Osteoblast (primary cell): ENCODE data around the gene TMED3. TPM values are rescaled to one million over a fixed set of nuclear protein-coding genes. Genes with fewer than 3 reads are reported as not detected.

Source experiments
- DNase-seq: peaks from one replicate; pipeline ENCODE4 v3.0.0; 2011; ENCODE audit warnings: low spot score, mixed read lengths; ENCODE audit not compliant: insufficient read length; ENCODE audit errors: missing footprints
- H2AFZ ChIP-seq: 2 replicates; pipeline ENCODE4 v1.6.0; 2011; ENCODE audit warnings: mild to moderate bottlenecking, low read length
- H3K27ac ChIP-seq: 2 replicates; pipeline ENCODE4 v1.5.1; 2011; ENCODE audit warnings: mild to moderate bottlenecking, low read depth, low read length, moderate library complexity
- H3K27me3 ChIP-seq: 2 replicates; pipeline ENCODE4 v1.6.0; 2012; ENCODE audit warnings: mild to moderate bottlenecking, control low read depth, inconsistent platforms, low read length, moderate library complexity; ENCODE audit not compliant: insufficient read depth
- H3K36me3 ChIP-seq: 2 replicates; pipeline ENCODE4 v1.5.1; 2011; ENCODE audit warnings: mild to moderate bottlenecking, low read length, control low read depth, moderate library complexity; ENCODE audit not compliant: insufficient read depth
- H3K4me1 ChIP-seq: 2 replicates; pipeline ENCODE4 v1.5.1; 2011; ENCODE audit warnings: mild to moderate bottlenecking, low read length, control low read depth, moderate library complexity; ENCODE audit not compliant: insufficient read depth
- H3K4me2 ChIP-seq: 2 replicates; pipeline ENCODE4 v1.6.0; 2011; ENCODE audit warnings: mild to moderate bottlenecking, low read length; ENCODE audit not compliant: insufficient read depth
- H3K4me3 ChIP-seq: fragments of 200-600 bp; sonication (generic); 3 replicates; pipeline ENCODE4 v1.5.1; 2012; ENCODE audit warnings: mild to moderate bottlenecking, low read length, inconsistent platforms; ENCODE audit not compliant: insufficient read depth
- H3K79me2 ChIP-seq: 2 replicates; pipeline ENCODE4 v1.6.0; 2012; ENCODE audit warnings: mild to moderate bottlenecking, low read length, control low read depth, inconsistent platforms; ENCODE audit not compliant: insufficient read depth
- H3K9me3 ChIP-seq: 2 replicates; pipeline ENCODE4 v1.5.1; 2011; ENCODE audit warnings: low read depth, low read length, control low read depth
- H4K20me1 ChIP-seq: 2 replicates; pipeline ENCODE4 v1.6.0; 2012; ENCODE audit warnings: mild to moderate bottlenecking, low read length, control low read depth; ENCODE audit not compliant: insufficient read depth
- total RNA-seq: library from RNA; depleted of rRNA; stranded (reverse); fragments of >200 nt; gene quantifications from 2 replicates; pipeline ENCODE4 v1.2.3, GENCODE V29; 2012
- TF ChIP-seq, protein P1 (sequence below): IDR thresholded peaks from 2 replicates; pipeline ENCODE4 v1.5.1; 2011; ENCODE audit warnings: mild to moderate bottlenecking, low read depth, low read length, moderate library complexity; ENCODE audit errors: extremely low read depth

TMED3 gene
- total RNA-seq, 1 donor: 154 TPM

DNA sequence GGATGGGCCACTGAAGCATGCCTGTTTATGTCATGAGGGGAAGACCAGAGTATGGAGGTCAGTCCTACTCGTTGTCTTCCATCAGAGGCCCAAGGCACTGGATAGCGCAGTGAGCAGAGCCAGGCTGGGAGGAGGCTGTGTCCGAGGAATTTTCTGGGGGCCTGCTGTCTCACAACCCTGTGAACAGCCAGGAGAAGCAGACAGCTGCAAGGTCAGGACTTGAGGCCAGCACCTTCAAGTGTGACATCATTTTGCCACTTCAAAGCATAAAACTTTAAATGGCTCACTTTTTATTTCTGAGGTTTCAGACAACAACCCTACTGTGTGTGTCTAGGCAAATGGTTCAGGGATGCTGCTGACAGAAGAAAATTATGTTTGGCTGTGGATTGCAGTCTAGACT lies 47.2 kb downstream of the TMED3 start:
- H3K4me1 ChIP-seq: peaks cover 9% of the 10 kb centered on the region
- H3K36me3 ChIP-seq: no peaks in the 10 kb centered on the region
- no peaks in the 10 kb centered on the region for H4K20me1 ChIP-seq
- no peaks in the 10 kb centered on the region for H3K9me3 ChIP-seq
- no peaks in the 10 kb centered on the region for H3K79me2 ChIP-seq
- no peak for DNase-seq
- TF ChIP-seq, protein P1, sequence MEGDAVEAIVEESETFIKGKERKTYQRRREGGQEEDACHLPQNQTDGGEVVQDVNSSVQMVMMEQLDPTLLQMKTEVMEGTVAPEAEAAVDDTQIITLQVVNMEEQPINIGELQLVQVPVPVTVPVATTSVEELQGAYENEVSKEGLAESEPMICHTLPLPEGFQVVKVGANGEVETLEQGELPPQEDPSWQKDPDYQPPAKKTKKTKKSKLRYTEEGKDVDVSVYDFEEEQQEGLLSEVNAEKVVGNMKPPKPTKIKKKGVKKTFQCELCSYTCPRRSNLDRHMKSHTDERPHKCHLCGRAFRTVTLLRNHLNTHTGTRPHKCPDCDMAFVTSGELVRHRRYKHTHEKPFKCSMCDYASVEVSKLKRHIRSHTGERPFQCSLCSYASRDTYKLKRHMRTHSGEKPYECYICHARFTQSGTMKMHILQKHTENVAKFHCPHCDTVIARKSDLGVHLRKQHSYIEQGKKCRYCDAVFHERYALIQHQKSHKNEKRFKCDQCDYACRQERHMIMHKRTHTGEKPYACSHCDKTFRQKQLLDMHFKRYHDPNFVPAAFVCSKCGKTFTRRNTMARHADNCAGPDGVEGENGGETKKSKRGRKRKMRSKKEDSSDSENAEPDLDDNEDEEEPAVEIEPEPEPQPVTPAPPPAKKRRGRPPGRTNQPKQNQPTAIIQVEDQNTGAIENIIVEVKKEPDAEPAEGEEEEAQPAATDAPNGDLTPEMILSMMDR: no peak
- no peak overlapping the region for H2AFZ ChIP-seq
- H3K4me2 ChIP-seq: no peak overlapping the region
- no peak overlapping the region for H3K27ac ChIP-seq
- no peaks in the 10 kb centered on the region for H3K27me3 ChIP-seq
- H3K4me3 ChIP-seq: no peak overlapping the region

DNA sequence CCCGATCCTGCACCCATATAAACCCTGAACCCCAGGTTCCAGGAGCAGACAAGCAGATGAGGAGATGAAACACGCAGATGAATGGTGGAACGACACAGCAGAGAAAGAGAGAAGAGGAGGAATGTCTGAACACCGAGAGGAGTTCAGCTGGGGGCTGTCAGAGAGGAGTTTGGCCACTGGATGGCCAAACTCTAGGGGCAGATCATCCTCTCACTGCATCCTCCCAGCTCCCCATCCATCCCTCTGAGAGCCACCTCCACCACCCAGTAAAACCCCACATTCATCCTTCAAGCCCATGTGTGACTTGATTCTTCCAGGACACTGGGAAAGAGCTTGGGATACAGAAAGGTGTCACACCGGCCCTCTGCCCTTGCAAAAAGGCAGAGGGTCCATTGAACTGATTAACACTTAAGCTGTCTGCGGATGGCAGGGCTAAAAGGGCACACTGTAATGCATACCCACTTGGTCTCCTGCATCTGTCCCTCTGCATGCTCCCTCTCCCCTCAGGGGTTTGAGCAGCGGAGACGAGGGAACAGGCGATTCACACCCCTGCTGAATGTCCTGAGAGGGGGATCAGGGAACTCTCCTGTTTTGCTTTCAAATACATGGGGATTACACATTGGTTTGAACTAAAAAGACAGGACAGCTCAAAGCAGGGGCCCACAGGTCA lies 53.8 kb downstream of the TMED3 start:
- Histone ChIP-seq H3K36me3 (no peaks in the 10 kb centered on the region), H3K4me2 (no peak overlapping the region), H3K9me3 (no peaks in the 10 kb centered on the region), H2AFZ (no peak overlapping the region), H4K20me1 (no peaks in the 10 kb centered on the region), H3K27me3 (no peaks in the 10 kb centered on the region), H3K79me2 (no peaks in the 10 kb centered on the region), H3K4me1 (no peaks in the 10 kb centered on the region), H3K4me3 (no peak overlapping the region), H3K27ac (no peak overlapping the region)
- no peak for DNase-seq
- TF ChIP-seq, protein P1: peak; percentile 36

DNA sequence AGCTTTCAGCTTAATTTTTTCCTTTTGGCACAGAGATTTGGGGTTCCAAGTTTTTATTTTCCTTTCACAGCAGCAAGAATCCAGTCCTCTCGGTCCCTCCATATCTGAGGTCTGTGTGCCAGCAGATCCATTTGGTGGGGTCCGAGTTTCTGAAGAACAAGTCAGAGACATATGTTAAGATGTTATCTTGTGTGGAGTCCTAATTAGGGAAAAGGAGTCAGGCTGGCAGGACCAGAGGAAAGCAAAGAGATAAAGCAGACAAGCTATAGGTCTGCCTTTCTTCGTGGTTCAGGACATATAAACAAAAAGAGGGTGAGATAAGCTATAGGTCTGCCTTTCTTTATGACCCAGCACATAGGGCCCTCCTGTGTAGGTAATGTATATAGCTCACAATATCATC lies 54.9 kb downstream of the TMED3 start:
- Histone ChIP-seq H3K4me3 (no peak overlapping the region), H3K4me1 (no peaks in the 10 kb centered on the region), H3K27ac (no peak overlapping the region), H3K4me2 (no peak overlapping the region), H3K36me3 (no peaks in the 10 kb centered on the region), H3K79me2 (no peaks in the 10 kb centered on the region), H3K9me3 (no peaks in the 10 kb centered on the region), H4K20me1 (no peaks in the 10 kb centered on the region), H2AFZ (no peak overlapping the region), H3K27me3 (no peaks in the 10 kb centered on the region)
- TF ChIP-seq, protein P1: no peak
- no peak for DNase-seq

DNA sequence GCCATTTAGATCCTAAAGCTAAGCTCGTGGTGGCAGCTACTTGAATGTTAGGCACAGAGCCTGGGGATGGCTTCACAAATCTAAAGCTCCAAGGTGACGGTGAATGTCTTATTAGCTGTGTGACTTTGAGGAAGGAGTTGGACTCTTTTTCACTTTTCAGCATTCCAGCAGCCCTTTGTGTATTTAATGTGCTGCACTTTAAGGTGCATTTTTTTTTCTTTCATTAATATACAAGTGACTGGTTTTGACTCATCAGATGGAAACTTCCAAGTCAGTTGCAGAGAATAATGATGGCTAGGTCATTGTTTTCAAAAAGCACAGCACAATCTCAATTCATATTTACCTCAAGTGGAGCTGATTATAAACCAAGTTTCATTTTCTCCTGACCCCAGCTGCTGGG lies 55.8 kb downstream of the TMED3 start:
- DNase-seq: no peak
- Histone ChIP-seq H3K9me3 (no peaks in the 10 kb centered on the region), H3K4me3 (no peak overlapping the region), H3K4me2 (no peak overlapping the region), H3K36me3 (no peaks in the 10 kb centered on the region), H3K79me2 (no peaks in the 10 kb centered on the region), H3K4me1 (no peaks in the 10 kb centered on the region), H4K20me1 (no peaks in the 10 kb centered on the region), H3K27me3 (no peaks in the 10 kb centered on the region), H3K27ac (no peak overlapping the region), H2AFZ (no peak overlapping the region)
- TF ChIP-seq, protein P1: no peak
